CD4-positive, alpha-beta T cell treated with Interleukin-10 for 1 hour (primary cell): ENCODE measurements around the gene NDE1.

Source experiments
- DNase-seq: peaks from one replicate; pipeline ENCODE4 v3.0.0-alpha.2; 2020

The NDE1 gene

GRCh38 chr16:15772579-15773293 lies 122.7 kb downstream of the NDE1 start:
- DNase-seq, result no peak

- no peak for DNase-seq
Measured at GRCh38 chr16:15773968-15774367, 123.9 kb downstream of the NDE1 start.

DNA sequence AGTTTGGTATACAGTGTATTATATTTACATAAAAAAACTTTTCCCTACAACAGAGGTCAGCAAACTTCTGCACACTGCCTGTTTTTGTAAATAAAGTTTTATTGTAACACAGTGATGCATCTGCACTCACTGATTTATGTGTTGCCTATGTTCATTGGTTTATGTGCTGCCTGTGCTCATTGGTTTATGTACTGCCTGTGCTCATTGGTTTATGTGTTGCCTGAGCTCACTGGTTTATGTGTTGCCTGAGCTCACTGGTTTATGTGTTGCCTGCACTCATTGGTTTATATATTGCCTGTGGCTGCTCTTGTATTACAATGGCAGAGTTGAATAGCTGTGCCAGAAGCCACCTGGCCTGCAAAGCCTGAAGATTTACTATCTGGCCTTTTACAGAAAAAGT lies 125.2 kb downstream of the NDE1 start:
- DNase-seq, result no peak

DNA sequence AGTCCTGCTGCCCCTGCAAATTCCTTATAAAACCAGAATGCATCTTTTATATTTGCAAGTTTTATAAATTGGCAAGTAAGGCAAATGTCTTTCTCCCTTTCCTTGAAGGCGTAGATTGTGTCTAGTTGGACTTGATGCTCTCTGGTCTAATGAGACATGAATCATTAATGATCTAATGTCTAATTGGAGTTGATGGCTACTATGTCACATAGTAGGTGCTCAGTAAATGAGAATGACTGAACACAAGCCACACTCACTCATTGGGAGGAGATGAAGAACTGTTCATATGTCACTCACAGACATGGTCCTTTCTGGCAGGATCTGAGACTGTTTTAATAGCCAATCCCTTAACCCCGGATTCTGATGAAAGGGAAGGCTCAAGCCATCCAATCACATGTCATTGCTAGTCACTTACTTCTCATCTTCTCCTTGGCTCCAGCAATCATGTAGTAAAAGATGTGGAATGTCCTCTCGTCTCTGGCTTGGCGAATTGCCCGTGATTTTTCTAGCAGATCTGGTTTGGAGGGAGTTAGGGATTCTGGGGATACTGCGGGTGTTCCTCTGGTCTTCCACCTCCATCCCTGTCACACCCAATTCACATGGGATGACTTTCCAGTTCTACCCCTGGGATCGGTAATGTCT lies 125.7 kb downstream of the NDE1 start:
- no peak for DNase-seq
